Measurements from ENCODE around the gene IGFALS.
"Not testable (repeated sequence)": the region's sequence is repeated elsewhere in the genome, so short reads cannot be mapped to it uniquely, and the experiment has no call there.

Gene IGFALS

DNA sequence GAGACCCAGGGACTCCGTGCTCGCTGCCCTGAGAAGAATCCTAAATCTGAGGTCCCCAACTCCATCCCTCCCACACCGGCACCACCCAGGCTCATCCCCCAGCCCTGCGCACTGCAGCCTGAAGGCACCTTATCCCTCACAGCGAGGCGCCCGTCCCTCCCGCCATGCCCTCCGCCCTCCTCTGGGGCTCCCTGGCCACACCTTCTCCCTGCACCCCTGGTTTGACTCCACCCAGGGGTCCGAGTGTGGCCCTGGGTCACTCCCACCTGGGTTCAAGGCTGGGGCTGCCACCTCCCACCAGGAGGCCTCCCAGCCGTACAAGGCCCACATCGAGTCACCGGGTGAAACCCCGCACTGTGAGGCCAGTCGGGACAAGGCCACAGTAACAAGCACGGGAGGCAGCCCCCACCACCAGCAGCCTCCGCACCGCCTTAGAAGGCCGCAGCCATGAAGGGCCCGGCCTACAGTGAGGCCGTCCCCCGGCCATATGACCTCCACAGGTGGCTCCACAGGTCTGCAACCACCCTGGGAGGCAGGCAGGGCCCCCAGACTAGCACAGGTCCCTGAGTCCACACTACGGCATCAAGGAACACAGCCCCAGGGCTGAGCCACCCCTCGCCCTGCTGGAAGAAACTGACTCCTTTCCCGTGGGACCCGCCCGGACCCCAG lies 24.8 kb upstream of the IGFALS start:
- no peak for FAIRE-seq
- no peak for DNase-seq (ENCODE audit: low spot score)

DNA sequence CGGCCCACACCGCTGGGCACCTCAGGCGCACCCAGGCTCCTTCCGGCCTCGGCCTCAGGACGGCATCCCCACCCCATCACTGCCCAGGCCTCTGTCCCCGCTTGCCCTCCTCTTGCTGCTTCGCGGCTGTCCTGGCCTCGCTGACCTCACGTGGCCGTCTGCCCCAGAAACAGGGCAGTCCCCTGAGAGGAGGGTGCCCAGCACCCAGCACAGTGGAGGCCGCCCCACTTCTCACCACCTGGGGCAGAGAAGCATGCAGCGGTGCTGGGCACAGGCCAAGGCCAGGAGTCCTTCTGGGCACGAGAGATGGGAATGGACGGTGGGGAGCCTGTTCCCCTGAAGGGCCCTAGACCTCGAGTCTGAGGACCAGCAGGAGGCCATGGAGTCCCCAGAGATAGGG lies 24.2 kb upstream of the IGFALS start:
- DNase-seq (ENCODE audit: low spot score) (no peak), FAIRE-seq (no peak)

DNA sequence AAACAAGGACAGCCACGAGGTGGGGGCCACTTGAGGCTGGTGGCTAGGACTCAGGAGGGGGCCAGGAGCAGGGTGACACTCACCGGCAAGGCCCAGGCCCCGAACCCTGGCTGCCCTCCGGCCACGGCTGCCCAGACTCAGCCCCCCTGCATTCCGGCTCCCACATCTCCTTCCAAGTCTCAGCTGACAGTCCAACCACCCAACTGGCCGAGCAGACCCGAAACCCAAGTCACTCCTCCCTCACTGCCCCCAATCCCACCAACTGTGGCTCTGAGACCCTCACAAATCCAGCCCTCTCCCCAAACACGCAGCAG lies 23.7 kb upstream of the IGFALS start:
- no peak for FAIRE-seq
- no peak for DNase-seq (ENCODE audit: low spot score)

DNA sequence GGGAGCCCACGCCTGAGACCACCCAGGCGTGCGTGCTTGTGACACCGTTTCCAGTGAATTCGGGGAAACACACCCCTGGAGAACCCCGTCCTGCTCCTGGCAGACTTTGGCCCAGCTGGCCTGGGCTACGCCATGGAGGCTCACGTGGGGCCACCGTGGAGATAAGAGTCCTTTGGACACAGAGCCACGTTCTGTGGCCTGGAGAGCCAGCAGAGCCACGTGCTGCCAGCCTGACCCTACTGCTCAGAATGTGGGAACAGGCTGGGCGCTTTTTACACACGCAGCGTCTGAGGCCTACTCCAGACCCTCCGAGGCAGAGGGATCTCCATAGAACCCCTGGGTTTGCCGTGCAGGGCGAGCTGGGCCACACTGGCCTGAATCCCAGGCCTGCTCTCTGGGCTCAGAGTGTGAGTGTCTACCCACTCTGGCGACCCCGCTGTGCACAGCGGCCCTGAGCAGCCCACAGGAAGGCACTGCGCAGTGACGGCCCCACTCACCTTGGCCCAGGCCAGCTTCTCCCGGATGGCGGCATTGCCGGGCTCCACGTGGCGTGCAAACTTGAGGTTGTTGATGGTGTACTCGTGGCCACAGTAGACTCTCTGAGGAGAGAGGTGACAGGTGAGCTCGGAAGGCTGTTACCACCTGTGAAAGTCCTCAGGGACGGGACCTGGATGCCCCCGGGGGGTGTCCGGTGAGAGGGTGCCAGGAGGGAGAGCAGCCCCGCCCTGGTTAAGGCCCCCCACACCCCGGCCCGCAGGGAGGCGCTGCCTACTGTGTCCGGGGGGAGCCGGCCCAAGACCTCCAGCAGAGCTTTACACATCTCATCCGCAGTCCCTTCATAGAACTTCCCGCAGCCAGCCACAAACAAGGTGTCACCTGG lies 23.1 kb upstream of the IGFALS start:
- FAIRE-seq (no peak), DNase-seq (ENCODE audit: low spot score) (no peak)

DNA sequence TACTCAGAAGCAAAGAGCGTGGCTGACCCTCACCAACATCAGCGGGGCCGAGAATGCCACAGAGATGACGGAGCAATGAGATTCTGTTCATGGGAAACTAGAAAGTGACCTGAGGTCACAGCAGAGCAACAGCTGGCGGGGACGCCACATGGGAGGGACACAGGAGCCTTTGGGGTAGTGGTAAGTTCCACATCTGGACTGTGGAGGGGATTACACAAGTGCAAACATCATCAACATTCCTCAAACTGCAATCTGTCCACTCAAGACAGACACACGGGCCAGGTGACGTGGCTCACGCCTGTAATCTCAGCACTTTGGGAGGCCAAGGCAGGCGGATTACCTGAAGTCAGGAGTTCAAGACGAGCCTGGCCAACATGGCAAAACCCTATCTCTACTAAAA lies 22.0 kb upstream of the IGFALS start:
- FAIRE-seq (no peak), DNase-seq (ENCODE audit: low spot score) (no peak)

DNA sequence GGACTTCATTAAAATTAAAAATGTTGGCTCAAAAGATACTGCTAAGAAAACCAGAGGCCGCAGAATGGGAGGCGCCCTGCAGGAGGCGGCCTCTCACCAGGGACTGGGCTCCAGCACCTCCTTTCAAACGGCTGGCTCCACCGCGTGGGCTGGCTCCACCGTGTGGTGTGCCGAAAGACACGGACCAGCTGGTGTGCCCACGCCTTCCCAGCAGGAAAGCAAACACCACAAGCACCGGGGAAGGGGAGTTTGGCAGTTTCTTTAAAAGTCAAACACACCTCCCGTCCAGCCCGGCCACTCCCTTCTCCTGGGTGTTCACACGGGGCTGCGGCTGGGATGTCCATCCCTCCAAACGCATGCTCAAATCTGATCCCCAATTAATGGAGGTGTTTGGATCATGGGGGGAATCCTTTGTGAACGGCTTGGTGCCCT lies 19.2 kb upstream of the IGFALS start:
- peak; percentile 26 for DNase-seq (ENCODE audit: low spot score)
- FAIRE-seq, result no peak

DNA sequence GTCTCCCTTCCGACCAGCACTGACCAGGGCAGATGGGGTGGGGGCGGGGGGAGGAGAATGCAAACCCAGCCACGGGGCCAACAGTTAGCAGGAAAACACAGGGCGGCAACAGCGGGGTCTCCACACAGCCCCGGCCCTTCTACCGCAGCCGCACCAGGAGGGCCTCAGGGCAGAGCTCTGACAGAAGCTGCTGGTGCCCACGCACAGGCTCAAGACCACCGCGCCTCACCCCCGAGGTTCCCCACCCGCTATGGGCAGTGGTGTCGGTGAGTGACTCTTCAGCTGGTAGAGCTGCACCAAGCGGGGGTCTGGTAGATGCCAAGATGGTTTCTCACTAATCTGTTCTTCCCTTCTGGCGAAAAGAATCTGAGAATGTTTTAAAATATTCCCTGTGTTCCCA lies 17.0 kb upstream of the IGFALS start:
- FAIRE-seq (no peak), DNase-seq (ENCODE audit: low spot score) (no peak)

DNA sequence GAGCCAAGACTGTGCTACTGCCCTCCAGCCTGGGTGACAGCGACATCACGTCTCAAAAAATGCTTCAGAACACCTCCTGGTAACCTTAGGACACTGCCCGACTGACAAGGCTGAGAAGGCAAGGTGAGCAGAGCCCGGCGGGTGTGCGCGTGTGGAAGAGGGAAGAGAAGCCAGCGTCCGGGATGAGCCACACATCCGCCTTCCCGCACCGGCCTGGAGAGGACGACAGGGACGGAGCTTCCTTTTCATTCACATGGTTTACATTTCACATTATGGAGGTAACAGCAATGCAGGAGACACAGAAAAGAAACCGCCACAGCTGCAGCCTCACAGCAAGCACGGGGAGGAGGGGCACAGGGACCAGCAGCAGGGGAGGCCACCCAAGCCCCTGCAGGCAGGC lies 16.6 kb upstream of the IGFALS start:
- DNase-seq (ENCODE audit: low spot score), result no peak
- FAIRE-seq, result no peak

DNA sequence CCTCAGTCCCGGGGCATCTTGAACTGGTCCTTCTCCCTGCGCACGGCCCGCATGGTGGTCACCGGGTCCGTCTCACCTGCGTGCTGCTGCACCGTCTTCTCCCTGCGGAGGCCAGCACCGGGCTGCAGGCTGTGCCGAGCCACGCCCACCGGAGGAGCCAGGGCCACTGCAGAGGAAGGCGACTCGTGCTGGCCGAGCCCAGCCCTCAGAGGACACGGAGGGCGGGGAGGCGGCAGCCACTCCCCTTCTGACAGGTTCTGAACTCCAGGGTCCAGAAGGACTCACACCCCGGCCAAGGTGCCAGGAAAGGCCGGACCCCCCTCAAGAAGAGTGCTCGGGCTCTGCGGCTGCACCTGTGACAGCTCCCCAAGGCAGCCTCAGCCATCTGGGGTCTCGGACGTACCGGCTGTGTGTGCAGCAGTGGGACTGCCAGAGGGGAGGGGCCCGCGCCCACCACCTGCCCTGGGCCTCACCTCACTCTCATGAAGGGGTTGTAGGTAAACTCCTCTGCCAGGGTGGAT lies 15.8 kb upstream of the IGFALS start:
- no peak for DNase-seq (ENCODE audit: low spot score)
- no peak for FAIRE-seq

DNA sequence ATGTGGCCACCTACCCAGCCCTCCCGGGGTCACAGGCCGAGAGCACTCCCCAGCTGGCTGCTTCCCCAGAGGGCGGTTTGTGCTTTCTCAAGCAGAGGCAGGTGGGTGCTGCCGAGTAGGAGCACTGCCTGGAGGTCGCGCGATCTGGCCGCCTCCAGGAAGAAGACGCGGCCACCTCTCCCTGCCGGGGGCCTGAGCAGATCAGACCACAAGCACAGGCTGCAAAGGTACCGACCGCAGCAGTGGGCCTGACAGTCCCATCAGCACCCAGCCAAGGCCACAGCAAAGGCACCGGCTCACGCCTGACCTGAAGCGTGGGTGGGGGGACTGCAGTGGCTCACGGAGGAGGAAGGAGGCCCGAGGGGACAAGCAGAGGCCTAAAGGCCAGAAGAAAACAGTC lies 15.2 kb upstream of the IGFALS start:
- no peak for FAIRE-seq
- no peak for DNase-seq (ENCODE audit: low spot score)

DNA sequence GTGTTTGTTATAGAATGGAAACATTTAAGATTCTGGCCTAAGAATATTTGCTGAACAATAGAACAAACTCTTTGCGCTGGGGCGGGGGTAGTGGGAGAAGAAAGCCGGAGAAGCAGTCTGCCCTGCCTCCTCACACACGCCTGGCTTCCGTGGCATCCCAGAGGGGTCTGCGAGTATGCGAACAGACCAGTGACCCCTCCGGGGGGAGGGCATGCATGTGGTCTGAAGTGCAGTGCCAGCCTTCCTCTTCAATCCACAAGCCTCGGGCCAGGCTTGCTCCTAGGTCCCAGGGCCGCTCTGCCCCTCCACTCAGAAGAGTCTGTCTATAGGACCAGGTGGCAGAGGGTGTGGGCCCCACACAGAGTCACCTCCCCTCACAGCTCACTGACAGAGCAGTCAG lies 14.1 kb upstream of the IGFALS start:
- FAIRE-seq (no peak), DNase-seq (ENCODE audit: low spot score) (no peak)

DNA sequence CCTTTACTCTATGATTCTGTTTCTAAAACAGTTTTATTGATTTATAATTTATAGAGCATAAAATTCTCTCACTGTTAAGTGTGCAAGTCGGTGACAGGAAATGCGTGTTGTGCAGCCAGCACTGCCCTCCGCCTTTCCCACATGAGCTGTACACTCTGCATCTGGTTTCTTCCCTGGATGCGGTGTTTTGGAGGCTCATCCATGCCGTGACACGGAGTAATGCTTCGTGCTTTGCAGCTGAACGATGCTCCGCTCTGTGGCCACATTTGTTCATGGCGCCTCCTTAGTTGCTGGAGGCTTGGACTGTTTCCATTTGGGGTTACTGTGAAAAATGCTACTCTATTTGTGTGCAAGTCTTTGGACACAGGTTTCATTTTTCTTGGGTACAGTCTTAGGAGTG lies 7.2 kb upstream of the IGFALS start:
- FAIRE-seq, result no peak
- DNase-seq (ENCODE audit: low spot score), result no peak

DNA sequence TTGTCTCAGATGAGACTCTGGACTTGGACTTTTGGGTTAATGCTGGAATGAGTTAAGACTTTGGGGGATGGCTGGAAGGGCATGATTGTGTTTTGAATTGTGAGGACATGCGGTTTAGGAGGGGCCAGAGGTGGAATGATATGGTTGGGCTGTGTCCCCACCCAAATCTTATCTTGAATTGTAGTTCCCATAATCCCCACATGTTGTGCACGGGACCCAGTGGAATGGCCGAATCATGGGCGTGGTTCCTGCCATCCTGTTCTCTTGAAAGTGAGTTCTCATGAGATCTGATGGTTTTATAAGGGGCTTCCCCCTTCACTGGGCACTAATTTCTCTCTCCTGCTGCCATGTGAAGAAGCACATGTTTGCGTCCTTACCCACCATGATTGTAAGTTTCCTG lies 5.8 kb upstream of the IGFALS start:
- DNase-seq (ENCODE audit: low spot score); FAIRE-seq: not testable (repeated sequence)

DNA sequence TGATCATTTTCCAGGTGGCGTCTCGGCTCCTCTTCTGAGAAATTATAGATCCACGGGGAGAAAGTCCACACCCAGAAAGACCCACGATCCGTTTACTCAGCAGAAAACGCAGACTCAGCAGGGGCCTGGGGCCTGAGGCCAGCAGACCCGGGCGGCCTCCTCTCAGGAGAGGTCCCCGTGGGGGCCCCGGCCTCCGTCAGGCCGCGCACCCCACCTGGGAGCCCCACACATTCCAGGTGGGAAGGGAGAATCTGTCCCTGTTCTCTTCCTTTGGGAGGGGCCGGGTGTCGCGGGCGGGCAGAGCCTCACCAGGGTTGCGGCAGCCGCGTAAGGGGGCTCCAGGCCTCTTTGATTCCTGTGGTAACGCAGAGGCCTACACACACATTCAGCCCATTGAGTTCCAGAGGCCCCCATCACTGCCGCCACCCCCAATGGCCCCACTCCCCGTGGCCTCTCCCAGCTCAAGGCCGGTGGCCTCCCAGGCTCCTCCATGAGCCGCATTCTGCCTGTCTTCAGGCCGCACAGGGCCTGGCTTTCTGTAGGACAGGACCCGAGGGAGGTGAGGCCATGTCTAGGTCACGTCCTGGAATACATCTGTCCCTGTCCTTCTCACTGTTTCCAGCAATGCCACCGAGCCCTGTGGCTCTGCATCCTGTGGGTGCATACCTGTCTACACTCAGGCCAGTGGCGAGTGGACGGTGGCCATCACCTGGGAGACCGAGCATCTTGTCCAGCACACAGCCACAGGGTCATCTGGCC lies 1.6 kb upstream of the IGFALS start:
- FAIRE-seq (no peak), DNase-seq (ENCODE audit: low spot score) (no peak)

DNA sequence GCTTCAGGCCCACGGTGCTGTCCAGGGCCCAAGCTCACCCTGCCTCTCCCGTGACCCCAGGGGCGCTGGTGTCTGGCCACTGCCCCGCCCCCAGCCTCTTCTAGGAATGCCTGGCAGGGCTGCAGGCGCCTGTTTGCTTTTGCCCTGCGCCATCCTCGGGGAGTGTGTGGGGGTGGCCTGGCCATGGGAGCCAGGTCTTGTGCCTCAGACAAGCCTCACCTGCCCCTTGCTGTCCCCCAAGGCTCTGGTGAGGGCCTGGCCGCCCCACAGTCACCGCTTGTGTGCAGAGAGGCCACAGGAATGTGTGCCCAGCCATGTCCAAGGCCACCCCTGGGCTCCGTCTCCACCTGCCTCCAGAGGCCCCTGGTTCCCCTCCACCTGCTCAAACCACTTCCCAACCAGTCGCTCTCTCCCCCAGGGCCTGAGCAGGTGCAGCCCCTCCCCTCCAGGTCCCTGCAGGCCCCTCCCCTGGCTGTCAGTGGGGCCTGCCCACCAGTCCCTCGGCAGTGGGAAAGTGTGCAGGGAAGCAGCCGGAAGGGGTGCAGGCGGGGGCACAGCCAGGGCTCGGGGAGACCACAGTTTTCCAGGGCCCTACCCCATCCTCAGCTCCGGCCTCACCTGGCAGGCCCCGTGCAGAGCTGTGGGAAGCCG lies 841 bp upstream of the IGFALS start:
- DNase-seq (ENCODE audit: low spot score), result no peak
- no peak for FAIRE-seq

DNA sequence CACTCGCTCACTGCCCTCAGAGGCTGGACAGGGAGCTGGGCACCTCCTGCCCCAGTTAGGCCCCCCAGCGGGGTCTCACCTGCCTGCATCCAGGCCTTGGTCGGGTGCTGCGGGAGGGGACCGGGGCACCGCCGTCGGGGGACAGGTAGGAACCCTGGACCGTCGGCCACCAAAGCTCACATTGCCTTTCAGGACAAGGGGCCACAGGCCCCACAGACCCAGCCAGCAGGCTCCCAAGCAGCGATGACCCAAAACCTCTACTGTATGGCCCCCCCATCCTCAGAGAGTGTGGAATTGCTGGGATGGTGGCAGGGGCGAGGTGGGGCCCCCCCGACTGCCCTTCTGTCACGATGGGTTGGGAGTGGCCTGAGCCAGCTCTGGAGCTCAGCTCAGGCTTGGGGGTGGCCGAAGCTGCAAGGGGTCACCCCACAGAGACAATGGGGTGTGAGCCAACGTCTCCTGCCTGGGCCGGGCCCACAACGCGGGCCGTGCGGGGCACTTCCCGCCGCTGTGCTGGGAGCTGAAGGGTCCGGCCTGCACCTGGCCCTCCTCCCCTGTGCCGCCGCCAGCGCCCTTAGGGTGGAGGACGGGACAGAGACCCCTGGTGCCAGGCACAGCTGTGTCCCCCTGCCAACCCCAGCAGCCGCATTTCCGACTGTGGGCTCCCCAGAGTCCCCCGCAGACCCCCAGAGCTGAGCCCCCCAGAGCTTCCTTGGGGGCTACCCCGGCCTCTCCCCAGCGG lies 498 bp downstream of the IGFALS start:
- DNase-seq (ENCODE audit: low spot score), result no peak
- FAIRE-seq, result no peak

DNA sequence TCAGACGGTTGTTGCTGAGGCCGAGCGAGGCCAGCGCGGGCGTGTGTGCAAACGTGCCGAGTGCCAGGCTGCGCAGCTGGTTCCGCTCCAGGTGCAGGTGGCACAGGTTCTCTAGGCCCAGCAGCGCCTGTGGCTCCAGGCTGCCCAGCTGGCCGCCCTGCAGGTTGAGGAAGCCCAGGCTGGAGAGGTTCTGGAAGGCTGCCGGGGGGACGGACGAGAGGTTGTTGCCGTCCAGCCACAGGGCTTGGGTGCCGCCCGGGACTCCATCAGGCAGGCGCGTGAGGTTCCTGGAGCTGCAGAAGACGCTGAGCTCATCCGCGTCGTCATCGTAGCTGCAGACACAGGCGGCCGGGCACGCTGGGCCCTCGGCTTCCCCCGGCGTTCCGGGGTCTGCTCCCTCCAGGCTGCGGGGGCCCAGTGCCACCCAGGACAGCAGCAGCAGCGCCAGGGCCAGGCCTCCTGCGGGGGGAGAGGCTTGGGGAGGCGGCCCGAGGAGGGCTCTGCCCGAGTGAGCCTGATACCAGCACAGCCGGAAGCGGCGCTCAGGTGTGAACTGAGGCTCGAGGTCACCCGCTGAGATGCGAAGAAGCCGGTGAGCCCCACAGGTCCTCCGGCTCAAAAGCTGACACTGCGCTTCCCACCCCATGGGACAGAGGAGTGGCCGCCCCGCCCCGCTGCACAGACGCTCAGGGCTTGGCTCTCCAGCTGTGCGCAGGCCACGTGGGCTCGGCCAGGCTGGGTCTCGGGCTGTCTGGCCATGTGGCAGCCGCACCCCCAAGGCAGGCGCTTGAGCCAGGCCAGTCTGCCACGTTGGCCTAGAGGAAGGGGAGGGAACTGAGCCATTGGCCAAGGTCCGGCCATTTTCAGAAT lies 1.3 kb downstream of the IGFALS start:
- FAIRE-seq (no peak), DNase-seq (ENCODE audit: low spot score) (no peak)

DNA sequence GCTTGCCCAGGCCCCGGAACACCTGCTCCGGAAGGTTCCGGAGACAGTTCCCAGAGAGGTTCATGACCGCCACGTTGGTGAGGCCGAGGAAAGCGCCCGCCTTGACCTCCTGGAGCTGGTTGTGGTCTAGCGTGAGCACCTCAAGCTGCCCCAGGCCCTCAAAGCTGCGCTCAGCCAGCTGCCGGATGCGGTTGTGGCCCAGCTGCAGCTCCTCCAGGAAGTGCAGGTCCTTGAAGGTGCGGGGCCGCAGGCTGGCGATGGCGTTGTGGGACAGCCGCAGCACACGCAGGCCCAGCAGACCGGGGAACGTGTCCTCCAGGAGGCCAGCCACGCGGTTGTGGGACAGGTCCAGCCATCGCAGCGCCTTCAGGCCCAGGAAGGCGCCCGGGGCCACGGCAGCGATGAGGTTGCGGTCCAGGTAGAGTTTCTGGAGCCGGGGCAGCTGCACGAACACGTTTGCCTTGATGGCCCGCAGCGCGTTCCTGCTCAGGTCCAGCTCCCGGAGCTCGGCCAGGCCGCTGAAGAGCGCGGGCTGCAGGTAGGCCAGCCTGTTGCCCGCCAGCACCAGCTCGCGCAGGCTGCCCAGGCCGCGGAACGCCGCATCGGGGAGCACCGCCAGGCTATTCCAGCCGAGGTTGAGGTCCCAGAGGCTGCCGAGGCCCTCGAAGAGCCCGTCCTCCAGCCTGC lies 2.1 kb downstream of the IGFALS start:
- no peak for FAIRE-seq
- DNase-seq (ENCODE audit: low spot score), result no peak

DNA sequence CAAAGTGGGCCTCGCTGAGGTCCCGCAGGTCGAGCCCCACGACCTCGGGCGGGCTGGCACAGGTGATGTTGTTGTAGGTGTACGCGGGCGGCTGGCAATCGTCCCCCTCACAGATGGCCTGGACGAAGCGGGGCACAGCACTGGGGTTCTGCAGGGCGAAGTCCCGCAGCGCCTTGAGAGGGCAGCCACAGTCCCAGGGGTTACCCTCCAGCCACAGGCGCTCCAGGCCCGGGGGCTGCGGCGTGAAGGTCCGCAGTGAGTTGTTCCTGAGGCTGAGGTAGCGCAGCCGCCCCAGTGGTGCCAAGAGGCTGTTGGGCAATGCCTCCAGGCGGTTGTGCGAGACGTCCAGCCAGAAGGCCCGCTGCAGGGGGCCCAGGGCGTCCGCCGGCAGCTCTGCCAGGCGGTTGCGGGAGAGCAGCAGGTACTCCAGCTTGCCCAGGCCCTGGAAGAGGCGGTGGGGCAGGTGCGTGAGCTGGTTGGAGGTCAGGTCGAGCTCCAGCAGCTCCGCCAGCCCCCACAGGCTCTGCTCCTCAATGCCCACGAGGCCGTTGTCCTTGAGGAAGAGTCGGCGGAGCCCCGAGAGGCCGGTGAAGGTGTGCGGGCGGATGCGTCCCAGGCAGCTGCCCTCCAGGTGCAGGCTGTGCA lies 2.8 kb downstream of the IGFALS start:
- DNase-seq (ENCODE audit: low spot score), result no peak
- no peak for FAIRE-seq

Measured in RCC 7860 (cell line).